Naive thymus-derived CD4-positive, alpha-beta T cell (primary cell): ENCODE results near the gene SNAP25. TPM values are rescaled to one million over a fixed set of nuclear protein-coding genes. Genes with fewer than 3 reads are reported as not detected.
A peak's percentile ranks its signal among the peaks of the same experiment; 100 is the strongest.

Experiments used
- ATAC-seq: fragments of 150-1000 bp; cut with Tn5 transposase; 2 replicates; pipeline ENCODE4 v1.10.0; 2021; ENCODE audit warnings: mild to moderate bottlenecking, moderate library complexity
- CTCF ChIA-PET: fragments of 350-600 bp; sonication (Branson Sonifier 250); formaldehyde crosslinking; loops from one replicate; lab custom pipeline; 2021; ENCODE audit warnings: antibody characterized with exemption; lab: Charles Lee
- POLR2A ChIA-PET: fragments of 350-600 bp; sonication (Branson Sonifier 250); formaldehyde crosslinking; loops from one replicate; lab custom pipeline; 2021; ENCODE audit warnings: antibody characterized with exemption, inconsistent platforms; lab: Charles Lee
- DNase-seq, 9 donors: peaks; one replicate each; pipeline versions ENCODE4 v3.0.0 to v3.0.0-alpha.2; 2020 to 2022; ENCODE audit warnings: mixed read lengths in 1 of 9
- H3K27ac ChIP-seq: one replicate; pipeline ENCODE4 v1.7.0; 2013; ENCODE audit warnings: mild to moderate bottlenecking, low read depth, low read length, moderate library complexity
- H3K27me3 ChIP-seq, 2 donors: one replicate each; pipeline ENCODE4 v1.7.0; 2013; ENCODE audit warnings: low read length in 2 of 2, mild to moderate bottlenecking in 2 of 2, moderate library complexity in 2 of 2; ENCODE audit not compliant: control insufficient read depth in 2 of 2, insufficient read depth in 2 of 2
- H3K36me3 ChIP-seq, 3 experiments: 1 replicate in 2 of 3; 2 replicates in 1 of 3; pipeline ENCODE4 v1.7.0; 2013; ENCODE audit warnings: low read length in 3 of 3, mild to moderate bottlenecking in 3 of 3, moderate library complexity in 1 of 3; ENCODE audit not compliant: insufficient read depth in 3 of 3, control insufficient read depth in 2 of 3
- H3K4me1 ChIP-seq, 2 donors: one replicate each; pipeline ENCODE4 v1.7.0; 2013; ENCODE audit warnings: low read length in 2 of 2, mild to moderate bottlenecking in 2 of 2, moderate library complexity in 1 of 2; ENCODE audit not compliant: control insufficient read depth in 2 of 2, insufficient read depth in 2 of 2
- H3K4me3 ChIP-seq: 2 replicates; pipeline ENCODE4 v1.7.0; 2013; ENCODE audit warnings: mild to moderate bottlenecking, low read length
- H3K9me3 ChIP-seq, 3 experiments: 1 replicate in 2 of 3; 2 replicates in 1 of 3; pipeline ENCODE4 v1.7.0; 2013; ENCODE audit warnings: low read length in 3 of 3; ENCODE audit not compliant: control insufficient read depth in 2 of 3
- H3K27ac Mint-ChIP-seq, 9 donors: one replicate each; pipeline ENCODE4 v1.8.0; 2020 to 2022; ENCODE audit warnings: mixed read lengths in 9 of 9, mild to moderate bottlenecking in 8 of 9, moderate library complexity in 5 of 9, inconsistent platforms in 2 of 9
- H3K27me3 Mint-ChIP-seq, 5 donors: one replicate each; pipeline ENCODE4 v1.8.0; 2021 to 2022; ENCODE audit warnings: mixed read lengths in 5 of 5, mild to moderate bottlenecking in 1 of 5
- H3K36me3 Mint-ChIP-seq, 5 donors: one replicate each; pipeline ENCODE4 v1.8.0; 2020 to 2022; ENCODE audit warnings: mixed read lengths in 5 of 5, mild to moderate bottlenecking in 3 of 5, inconsistent platforms in 1 of 5
- H3K4me1 Mint-ChIP-seq, 7 donors: one replicate each; pipeline ENCODE4 v1.8.0; 2020 to 2022; ENCODE audit warnings: mixed read lengths in 7 of 7, mild to moderate bottlenecking in 3 of 7, inconsistent platforms in 1 of 7
- H3K4me3 Mint-ChIP-seq, 10 donors: one replicate each; pipeline ENCODE4 v1.8.0; 2020 to 2022; ENCODE audit warnings: mild to moderate bottlenecking in 10 of 10, mixed read lengths in 10 of 10, moderate library complexity in 6 of 10, inconsistent platforms in 2 of 10
- H3K9me3 Mint-ChIP-seq, 11 donors: one replicate each; pipeline ENCODE4 v1.8.0; 2020 to 2022; ENCODE audit warnings: mixed read lengths in 11 of 11, mild to moderate bottlenecking in 4 of 11, inconsistent platforms in 1 of 11, moderate library complexity in 1 of 11
- intact Hi-C, 2 donors: fragments of 100-400 bp; cut with micrococcal nuclease; formaldehyde crosslinking; loops; one replicate each; pipeline ENCODE4 v1.15.1; 2023
- polyA plus RNA-seq, 2 donors: library from polyadenylated mRNA; unstranded; fragments of 300-500 nt; fragmentation: Illumina TruSeq; gene quantifications; one replicate each; pipeline ENCODE4 v1.2.3, GENCODE V29; 2021
- total RNA-seq, 6 experiments: library from RNA in 5 of 6; stranded (reverse) in 5 of 6; gene quantifications; 1 replicate in 5 of 6; 2 replicates in 1 of 6; pipeline ENCODE4 v1.2.3 and lab custom pipeline; 2021 to 2026

The SNAP25 gene
- total and polyA plus RNA-seq, 7 experiments from 2014 or later = 0.11 to 0.39 TPM; not detected in 5

- POLR2A ChIA-PET = no interaction called here
- no peak overlapping the region for H3K27ac Mint-ChIP-seq
- peaks cover 0 to 22% (median 4%) of the 10 kb centered on the region in 5 donors for H3K27me3 Mint-ChIP-seq
- no peak overlapping the region for H3K4me3 Mint-ChIP-seq
- Histone ChIP-seq H3K4me1 (no peaks in the 10 kb centered on the region), H3K4me3 (no peak overlapping the region), H3K27me3 (no peaks in the 10 kb centered on the region), H3K36me3 (no peaks in the 10 kb centered on the region), H3K9me3 (no peaks in the 10 kb centered on the region), H3K27ac (no peak overlapping the region)
- ATAC-seq = no peak
- H3K4me1 Mint-ChIP-seq = no peaks in the 10 kb centered on the region
- CTCF ChIA-PET = no interaction called here
- peaks cover 0 to 4% (median 0%) of the 10 kb centered on the region in 11 donors for H3K9me3 Mint-ChIP-seq
- no peak for DNase-seq
- intact Hi-C loops = no loop called here
- H3K36me3 Mint-ChIP-seq = no peaks in the 10 kb centered on the region
Observed at GRCh38 chr20:10240655-10241054, 22.0 kb downstream of the SNAP25 start.

GRCh38 chr20:10242166-10242565 is 23.5 kb downstream of the SNAP25 start:
- H3K4me3 ChIP-seq = no peak overlapping the region
- no peaks in the 10 kb centered on the region for H3K36me3 Mint-ChIP-seq
- H3K27me3 Mint-ChIP-seq = peaks cover 0 to 27% (median 4%) of the 10 kb centered on the region in 5 donors
- no peaks in the 10 kb centered on the region for H3K27me3 ChIP-seq
- no peaks in the 10 kb centered on the region for H3K4me1 ChIP-seq
- no peaks in the 10 kb centered on the region for H3K36me3 ChIP-seq
- intact Hi-C loops = no loop called here
- H3K27ac ChIP-seq = no peak overlapping the region
- H3K27ac Mint-ChIP-seq = no peak overlapping the region
- no peaks in the 10 kb centered on the region for H3K4me1 Mint-ChIP-seq
- ChIA-PET CTCF (no interaction called here), POLR2A (no interaction called here)
- no peak overlapping the region for H3K4me3 Mint-ChIP-seq
- no peaks in the 10 kb centered on the region for H3K9me3 ChIP-seq
- DNase-seq (no peak), ATAC-seq (no peak)
- peaks cover 0 to 3% (median 0%) of the 10 kb centered on the region in 11 donors for H3K9me3 Mint-ChIP-seq

- Mint-ChIP-seq H3K27me3 (peaks cover 0 to 11% (median 0%) of the 10 kb centered on the region in 5 donors), H3K9me3 (no peaks in the 10 kb centered on the region), H3K36me3 (no peaks in the 10 kb centered on the region), H3K4me3 (no peak overlapping the region), H3K27ac (no peak overlapping the region), H3K4me1 (no peaks in the 10 kb centered on the region)
- intact Hi-C loops = no loop called here
- Histone ChIP-seq H3K9me3 (no peaks in the 10 kb centered on the region), H3K27me3 (no peaks in the 10 kb centered on the region), H3K36me3 (no peaks in the 10 kb centered on the region), H3K27ac (no peak overlapping the region), H3K4me1 (no peaks in the 10 kb centered on the region), H3K4me3 (no peak overlapping the region)
- DNase-seq (no peak), ATAC-seq (no peak)
- POLR2A ChIA-PET = no interaction called here
- CTCF ChIA-PET = no interaction called here
Observed at GRCh38 chr20:10247440-10247839, 28.8 kb downstream of the SNAP25 start.

GRCh38 chr20:10249048-10249770 is 30.6 kb downstream of the SNAP25 start:
- ATAC-seq = no peak
- no peaks in the 10 kb centered on the region for H3K36me3 Mint-ChIP-seq
- DNase-seq = no peak
- no peaks in the 10 kb centered on the region for H3K9me3 ChIP-seq
- H3K4me1 Mint-ChIP-seq = no peaks in the 10 kb centered on the region
- H3K4me1 ChIP-seq = no peaks in the 10 kb centered on the region
- no peaks in the 10 kb centered on the region for H3K27me3 ChIP-seq
- no peak overlapping the region for H3K27ac ChIP-seq
- no peak overlapping the region for H3K4me3 ChIP-seq
- CTCF ChIA-PET = no interaction called here
- no peak overlapping the region for H3K4me3 Mint-ChIP-seq
- POLR2A ChIA-PET = no interaction called here
- peaks cover 0 to 15% (median under 1%) of the 10 kb centered on the region in 5 donors for H3K27me3 Mint-ChIP-seq
- no peak overlapping the region for H3K27ac Mint-ChIP-seq
- no peaks in the 10 kb centered on the region for H3K9me3 Mint-ChIP-seq
- intact Hi-C loops = no loop called here
- no peaks in the 10 kb centered on the region for H3K36me3 ChIP-seq

GRCh38 chr20:10249822-10250221 is 31.2 kb downstream of the SNAP25 start:
- H3K27me3 Mint-ChIP-seq = peaks cover 0 to 19% (median 6%) of the 10 kb centered on the region in 5 donors
- Histone ChIP-seq H3K4me1 (no peaks in the 10 kb centered on the region), H3K27me3 (no peaks in the 10 kb centered on the region), H3K36me3 (no peaks in the 10 kb centered on the region), H3K4me3 (no peak overlapping the region), H3K9me3 (no peaks in the 10 kb centered on the region), H3K27ac (no peak overlapping the region)
- intact Hi-C loops = no loop called here
- no peaks in the 10 kb centered on the region for H3K9me3 Mint-ChIP-seq
- ChIA-PET POLR2A (no interaction called here), CTCF (no interaction called here)
- H3K4me1 Mint-ChIP-seq = no peaks in the 10 kb centered on the region
- H3K36me3 Mint-ChIP-seq = no peaks in the 10 kb centered on the region
- ATAC-seq = no peak
- DNase-seq = no peak
- no peak overlapping the region for H3K27ac Mint-ChIP-seq
- no peak overlapping the region for H3K4me3 Mint-ChIP-seq

- POLR2A ChIA-PET = no interaction called here
- H3K4me1 Mint-ChIP-seq = no peaks in the 10 kb centered on the region
Observed at GRCh38 chr20:10250902-10251301, 32.3 kb downstream of the SNAP25 start.

GRCh38 chr20:10253780-10254179 is 35.1 kb downstream of the SNAP25 start:
- H3K27me3 ChIP-seq = no peaks in the 10 kb centered on the region
- no peaks in the 10 kb centered on the region for H3K36me3 ChIP-seq
- H3K36me3 Mint-ChIP-seq = no peaks in the 10 kb centered on the region
- ATAC-seq (peak; percentile 27), DNase-seq (no peak)
- no peaks in the 10 kb centered on the region for H3K4me1 ChIP-seq
- H3K27ac Mint-ChIP-seq = no peak overlapping the region
- no peaks in the 10 kb centered on the region for H3K4me1 Mint-ChIP-seq
- intact Hi-C loops = no loop called here
- POLR2A ChIA-PET = no interaction called here
- no peak overlapping the region for H3K4me3 ChIP-seq
- H3K27me3 Mint-ChIP-seq = peaks cover 0 to 16% (median 10%) of the 10 kb centered on the region in 5 donors
- H3K9me3 ChIP-seq = no peaks in the 10 kb centered on the region
- no peak overlapping the region for H3K27ac ChIP-seq
- H3K9me3 Mint-ChIP-seq = peaks cover 0 to 1% (median 0%) of the 10 kb centered on the region in 11 donors
- CTCF ChIA-PET = no interaction called here
- H3K4me3 Mint-ChIP-seq = no peak overlapping the region

More at GRCh38 chr20:10250902-10251301, 32.3 kb downstream of the SNAP25 start:
- peaks cover 0 to 19% (median 6%) of the 10 kb centered on the region in 5 donors for H3K27me3 Mint-ChIP-seq
- H3K27me3 ChIP-seq = no peaks in the 10 kb centered on the region
- intact Hi-C loops = no loop called here
- ATAC-seq (no peak), DNase-seq (no peak)
- no peak overlapping the region for H3K27ac ChIP-seq
- H3K4me3 Mint-ChIP-seq = no peak overlapping the region
- no peaks in the 10 kb centered on the region for H3K36me3 Mint-ChIP-seq
- no peaks in the 10 kb centered on the region for H3K9me3 ChIP-seq
- no peaks in the 10 kb centered on the region for H3K9me3 Mint-ChIP-seq
- CTCF ChIA-PET = no interaction called here
- H3K4me1 ChIP-seq = no peaks in the 10 kb centered on the region
- H3K27ac Mint-ChIP-seq = no peak overlapping the region
- no peak overlapping the region for H3K4me3 ChIP-seq
- no peaks in the 10 kb centered on the region for H3K36me3 ChIP-seq
